GM19328 (cell line): ENCODE results near the gene TH.
"Not testable (repeated sequence)": the region's sequence is repeated elsewhere in the genome, so short reads cannot be mapped to it uniquely, and the experiment has no call there.

Source experiments
- ATAC-seq: cut with Tn5 transposase; IDR thresholded peaks from one replicate; pipeline ENCODE4 v1.9.1; 2021; ENCODE audit warnings: mild to moderate bottlenecking, moderate library complexity; ENCODE audit not compliant: unreplicated experiment

The TH gene

DNA sequence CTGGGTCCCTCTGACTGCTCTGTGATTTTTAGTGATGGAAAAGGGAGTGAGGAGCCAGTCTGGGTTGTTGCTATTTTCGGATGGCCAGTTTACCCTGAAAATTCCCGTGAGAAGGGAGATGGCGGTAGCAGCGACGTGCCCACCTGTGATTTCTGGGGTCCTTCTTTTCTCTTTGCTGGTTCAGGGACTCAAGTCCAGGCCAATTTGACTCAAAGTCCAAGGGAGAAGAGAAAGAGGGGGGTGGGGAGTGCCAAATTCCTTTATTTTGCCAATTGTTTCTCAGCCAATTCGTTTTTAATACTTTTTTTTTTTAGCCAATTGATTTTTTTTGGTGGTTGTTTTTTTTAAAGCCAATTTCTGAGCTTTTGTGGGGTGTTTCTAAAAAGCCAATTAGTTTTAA is 39.4 kb downstream of the TH start:
- ATAC-seq = no peak

DNA sequence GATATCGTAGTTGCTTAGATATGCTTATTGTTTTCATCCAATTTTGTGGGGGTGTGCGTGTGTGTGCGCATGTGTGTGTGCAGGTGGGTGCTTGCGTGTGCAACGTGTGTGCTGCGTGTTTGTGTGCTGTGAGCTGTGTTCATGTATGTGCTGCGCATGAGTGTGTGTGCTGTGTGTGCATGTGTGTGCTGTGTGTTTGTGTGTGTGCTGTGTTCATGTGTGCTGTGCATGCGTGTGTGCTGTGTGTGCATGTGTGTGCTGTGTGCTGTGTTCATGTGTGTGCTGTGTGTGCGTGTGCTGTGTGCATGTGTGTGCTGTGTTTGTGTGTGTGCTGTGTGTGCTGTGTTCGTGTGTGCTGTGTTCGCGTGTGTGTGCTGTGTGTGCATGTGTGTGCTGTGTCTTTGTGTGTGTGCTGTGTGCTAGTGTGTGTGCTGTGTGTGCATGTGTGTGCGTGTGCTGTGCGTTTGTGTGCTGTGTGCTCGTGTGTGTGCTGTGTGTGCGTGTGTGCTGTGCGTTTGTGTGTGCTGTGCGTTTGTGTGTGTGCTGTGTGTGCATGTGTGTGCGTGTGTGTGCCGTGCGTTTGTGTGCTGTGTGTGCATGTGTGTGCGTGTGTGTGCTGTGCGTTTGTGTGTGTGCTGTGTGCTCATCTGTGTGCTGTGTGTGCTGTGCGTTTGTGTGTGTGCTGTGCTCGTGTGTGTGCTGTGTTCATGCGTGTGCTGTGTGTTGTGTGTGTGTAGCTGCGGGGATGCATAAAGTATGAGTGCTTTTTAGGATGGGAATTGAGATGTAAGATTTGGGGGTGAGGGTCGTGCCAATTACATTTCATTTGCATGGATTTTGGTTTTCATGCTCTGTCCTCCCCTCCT is 40.0 kb downstream of the TH start:
- ATAC-seq = no peak

DNA sequence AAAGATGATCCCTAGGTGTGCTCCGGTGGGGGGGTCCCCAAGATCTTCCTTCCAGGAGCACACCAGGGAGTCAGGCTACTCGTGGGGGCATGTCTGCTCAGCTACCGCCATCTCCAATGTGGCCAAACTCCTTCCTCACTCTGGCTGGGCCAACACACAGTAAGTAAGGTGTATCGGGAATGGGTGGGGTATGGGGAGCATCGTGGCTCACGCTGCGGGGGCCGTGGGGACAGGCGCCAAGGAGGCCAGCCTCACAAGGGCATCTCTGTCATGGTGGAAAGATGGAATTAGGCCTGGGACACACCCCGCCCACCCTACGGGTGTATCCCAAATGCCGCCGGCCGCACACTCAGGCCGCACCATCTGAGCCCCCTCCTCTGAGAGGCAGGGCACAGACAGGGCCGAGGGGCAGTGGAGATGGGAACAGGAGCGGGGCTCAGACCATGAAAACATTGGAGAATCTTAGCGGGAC is 40.7 kb downstream of the TH start:
- ATAC-seq = no peak

DNA sequence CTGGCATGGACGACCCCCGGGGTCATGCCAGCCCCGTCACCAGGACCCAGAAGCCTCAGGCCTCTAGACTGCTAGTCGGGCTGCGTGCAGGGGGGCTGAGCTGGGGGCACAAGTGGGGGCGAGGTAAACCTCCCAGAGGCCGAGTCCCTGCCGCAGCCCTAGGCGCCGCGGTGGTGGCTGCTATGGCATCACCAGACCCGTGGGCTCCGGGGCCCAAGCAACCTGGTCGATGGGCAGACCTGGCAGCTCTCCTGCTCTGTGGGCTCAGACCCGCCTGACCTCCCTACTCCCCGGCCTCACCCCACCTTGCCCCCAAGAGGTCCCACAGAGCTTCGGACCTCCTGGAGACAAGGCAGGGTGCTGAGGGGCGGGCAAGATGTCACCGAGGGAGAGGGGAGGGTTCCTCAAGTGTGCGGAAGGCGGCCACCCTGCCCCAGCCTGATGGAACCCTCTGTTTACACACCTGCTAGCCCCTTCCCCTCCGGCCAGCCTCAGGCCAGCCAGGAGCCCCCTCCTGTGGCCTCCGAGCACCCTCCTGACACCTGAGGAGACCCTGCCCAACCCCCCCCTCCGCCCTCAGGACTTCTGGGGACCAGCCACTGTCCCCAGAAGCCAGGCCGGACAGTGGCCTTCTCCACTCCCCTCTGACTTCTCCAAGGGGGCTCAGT is 41.8 kb downstream of the TH start:
- no peak for ATAC-seq

DNA sequence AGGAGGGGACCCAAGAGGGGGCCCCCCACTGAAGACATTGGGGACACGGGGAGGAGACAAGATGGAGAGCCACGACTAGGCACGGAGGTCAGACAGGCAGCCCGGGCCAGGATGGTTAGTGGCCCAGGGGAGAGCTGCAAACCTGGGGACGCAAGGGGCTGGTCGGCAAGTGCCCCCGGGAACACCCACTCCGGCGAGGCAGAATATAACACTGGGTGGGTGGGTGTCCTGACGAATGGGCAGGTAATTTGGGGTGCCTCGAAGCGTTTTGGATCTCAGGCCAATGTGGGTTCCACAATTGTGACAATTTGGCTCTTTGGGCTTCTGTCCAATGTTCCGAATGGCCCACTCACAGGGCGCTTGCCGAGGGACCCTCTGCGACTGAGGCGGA is 42.3 kb downstream of the TH start:
- ATAC-seq = no peak

DNA sequence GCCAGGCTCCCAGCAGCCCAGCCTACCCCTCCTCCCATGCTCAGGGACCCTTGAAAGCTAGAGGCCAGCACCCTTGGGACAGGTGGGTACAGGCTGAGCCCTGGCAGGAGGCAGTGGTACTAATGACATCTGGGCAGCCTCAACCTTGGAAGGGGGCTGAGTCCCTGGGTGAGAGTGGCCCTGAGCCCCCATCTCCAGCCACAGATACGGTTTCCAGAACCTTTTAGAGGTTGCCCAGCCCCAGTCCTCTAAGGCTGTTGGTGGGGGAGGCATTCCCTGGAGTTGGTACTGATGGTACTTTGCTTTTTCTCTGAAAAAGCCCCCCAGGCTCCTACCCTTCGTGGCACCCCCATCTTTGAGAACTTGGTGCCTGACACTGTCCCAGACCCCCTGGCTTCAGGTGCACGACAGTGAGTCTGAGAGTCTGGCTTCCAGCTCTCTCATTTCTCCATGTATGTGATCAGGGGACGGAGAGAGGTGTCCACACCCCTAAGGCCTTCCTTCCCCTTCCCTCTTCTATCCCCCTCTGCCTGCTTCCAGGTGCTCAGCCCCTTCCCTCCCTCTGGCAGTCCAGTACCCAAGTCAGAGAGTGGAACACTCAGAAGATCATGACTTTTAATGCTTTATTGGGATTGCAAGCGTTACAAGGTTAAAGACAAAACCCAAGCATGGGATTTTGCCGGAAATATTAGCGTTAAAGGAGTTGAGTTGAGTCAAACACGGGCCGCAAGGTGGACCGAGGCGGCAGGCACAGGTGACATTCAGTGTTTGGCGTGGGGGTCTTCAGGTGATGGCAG is 42.9 kb downstream of the TH start:
- ATAC-seq = no peak

DNA sequence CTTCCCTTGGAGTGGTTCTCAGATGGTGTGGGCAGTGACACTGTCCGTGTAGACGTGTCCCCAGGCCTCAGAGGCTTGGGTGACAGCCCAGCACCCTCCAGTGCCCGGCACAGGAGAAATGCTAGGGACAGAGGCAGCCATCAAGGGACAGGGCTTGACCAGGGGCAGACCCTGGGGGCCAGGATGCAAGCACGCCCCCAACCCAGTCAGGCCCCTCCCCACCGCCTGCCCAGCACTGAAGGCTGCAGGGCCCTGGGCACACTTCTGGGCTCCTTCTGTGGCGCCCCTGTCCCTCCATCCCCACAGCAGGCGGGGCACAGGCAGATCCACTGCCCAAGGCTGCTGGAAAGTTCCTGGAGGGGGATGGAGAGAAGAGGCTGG is 43.5 kb downstream of the TH start:
- no peak for ATAC-seq

DNA sequence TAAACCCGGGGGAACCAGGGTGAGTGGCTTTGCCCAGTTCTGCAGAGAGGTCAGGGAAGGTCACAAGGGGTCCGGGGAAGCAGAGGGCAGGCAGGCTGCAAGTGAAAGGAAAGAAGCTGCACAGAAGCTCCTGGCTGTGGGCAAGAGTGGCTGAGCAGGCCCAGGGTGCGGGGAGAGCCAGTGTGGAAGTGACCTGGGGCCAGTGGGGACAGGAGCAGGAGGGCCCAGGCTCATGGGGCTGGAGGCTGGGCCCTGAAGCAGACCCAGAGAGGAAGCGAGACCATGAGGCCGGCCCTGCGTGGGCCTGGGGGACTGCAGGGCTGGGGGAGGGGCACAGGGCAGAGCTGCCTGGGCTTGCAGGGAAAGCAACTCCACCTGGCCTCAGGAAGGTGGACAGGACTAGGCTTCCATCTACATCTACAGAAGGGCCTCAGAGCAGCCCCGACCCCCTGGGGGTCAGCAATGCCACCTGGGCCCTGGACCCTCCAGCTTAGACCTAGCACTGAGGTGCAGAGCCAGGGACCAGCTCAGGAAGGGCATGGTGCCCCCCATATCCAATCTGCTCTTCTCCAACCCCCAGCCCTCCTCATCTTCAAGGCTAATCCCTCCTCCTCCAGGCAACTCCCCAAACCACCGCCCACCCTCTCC is 44.0 kb downstream of the TH start:
- no peak for ATAC-seq

DNA sequence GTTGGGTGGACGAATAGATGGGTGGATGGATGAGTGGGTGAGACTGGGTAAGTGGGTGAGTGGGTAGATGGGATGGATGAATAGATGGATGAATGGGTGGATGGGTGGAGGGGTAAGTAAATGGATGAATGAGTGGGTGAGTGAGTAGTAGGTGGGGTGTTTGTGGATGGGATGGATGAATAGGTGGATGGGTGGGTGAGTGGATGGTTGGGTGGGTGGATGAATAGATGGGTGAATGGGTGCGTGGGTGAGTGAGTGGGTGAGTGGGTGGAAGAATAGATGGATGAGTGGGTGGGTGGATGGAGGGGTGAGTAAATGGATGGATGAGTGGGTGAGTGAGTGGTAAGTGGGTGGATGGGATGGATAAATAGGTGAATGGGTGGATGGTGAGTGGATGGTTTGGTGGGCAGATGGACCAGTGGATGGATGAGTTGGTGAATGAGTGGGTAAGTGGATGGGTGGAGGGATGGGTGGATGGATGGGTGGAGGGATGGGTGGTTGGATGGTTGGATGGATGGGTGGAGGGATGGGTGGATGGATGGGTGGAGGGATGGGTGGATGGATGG is 45.0 kb downstream of the TH start:
- ATAC-seq = no peak

DNA sequence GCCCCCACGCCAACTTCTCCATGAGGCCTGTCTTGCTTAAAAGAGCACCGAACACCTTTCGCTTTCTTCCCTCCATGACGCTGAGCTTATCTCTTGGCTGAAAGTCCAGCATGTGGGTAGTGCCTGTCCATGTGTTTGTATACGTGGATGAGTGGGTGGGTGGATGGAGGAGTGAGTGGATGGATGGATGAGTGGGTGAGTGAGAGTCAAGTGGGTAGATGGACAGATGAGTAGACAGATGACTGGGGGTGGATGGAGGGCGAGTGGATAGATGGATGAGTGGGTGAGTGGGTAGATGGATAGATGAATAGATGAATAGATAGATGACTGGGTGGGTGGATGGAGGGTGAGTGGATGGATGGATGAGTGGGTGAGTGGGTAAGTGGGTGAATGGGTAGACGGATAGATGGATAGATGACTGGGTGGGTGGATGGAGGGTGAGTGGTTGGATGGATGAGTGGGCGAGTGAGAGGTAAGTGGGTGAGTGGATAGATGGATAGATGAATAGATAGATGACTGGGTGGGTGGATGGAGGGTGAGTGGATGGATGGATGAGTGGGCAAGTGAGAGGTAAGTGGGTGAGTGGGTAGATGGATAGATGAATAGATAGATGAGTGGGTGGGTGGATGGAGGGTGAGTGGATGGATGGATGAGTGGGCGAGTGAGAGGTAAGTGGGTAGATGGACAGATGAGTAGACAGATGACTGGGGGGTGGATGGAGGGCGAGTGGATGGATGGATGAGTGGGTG is 46.7 kb downstream of the TH start:
- ATAC-seq = not testable (repeated sequence)

DNA sequence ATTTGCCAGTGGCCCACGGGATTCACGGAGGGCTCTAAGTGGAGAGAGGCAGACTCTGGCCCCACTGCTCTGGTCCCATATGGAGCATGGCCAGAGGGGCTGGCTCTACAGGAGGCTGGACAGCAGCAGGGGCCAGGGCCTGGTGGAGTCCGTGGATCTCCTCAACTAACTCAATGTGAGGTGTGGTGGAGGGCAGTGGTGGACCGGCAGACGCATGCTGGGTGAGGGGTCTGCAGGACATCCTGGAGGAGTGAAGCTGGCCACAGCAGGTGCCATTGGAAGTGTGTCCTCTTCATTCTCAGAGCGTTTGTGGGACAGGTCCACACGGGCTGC is 48.0 kb downstream of the TH start:
- no peak for ATAC-seq

DNA sequence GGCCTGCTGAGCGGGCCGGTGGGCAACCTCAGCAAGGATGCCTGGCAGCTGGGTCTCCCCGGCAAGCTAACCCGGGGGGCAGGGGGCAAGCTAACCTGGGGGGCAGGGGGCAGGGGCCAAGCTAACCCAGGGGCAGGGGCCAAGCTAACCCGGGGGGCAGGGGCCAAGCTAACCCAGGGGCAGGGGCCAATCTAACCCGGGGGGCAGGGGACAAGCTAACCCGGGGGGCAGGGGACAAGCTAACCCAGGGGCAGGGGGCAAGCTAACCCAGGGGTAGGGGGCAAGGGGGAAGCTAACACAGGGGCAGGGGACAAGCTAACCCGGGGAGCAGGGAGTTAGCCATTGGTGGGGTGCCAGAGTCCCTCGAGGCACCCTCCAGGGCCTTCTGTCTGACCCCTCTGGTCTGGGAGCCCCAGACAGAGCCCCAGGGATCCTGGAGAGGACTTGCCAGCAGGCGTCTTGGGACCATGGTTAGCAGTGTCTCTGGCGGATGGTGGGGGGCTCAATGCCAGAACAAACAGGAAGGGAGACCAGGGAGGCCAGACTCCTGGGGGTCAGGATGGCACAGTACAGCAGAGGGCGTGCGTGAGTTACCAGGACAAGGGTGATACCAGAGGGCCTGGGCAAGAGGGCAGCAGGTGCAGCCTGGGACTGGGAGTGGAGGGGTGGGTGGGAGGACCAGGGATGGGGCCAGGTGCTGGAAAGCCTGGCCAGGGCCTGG is 48.5 kb downstream of the TH start:
- no peak for ATAC-seq

DNA sequence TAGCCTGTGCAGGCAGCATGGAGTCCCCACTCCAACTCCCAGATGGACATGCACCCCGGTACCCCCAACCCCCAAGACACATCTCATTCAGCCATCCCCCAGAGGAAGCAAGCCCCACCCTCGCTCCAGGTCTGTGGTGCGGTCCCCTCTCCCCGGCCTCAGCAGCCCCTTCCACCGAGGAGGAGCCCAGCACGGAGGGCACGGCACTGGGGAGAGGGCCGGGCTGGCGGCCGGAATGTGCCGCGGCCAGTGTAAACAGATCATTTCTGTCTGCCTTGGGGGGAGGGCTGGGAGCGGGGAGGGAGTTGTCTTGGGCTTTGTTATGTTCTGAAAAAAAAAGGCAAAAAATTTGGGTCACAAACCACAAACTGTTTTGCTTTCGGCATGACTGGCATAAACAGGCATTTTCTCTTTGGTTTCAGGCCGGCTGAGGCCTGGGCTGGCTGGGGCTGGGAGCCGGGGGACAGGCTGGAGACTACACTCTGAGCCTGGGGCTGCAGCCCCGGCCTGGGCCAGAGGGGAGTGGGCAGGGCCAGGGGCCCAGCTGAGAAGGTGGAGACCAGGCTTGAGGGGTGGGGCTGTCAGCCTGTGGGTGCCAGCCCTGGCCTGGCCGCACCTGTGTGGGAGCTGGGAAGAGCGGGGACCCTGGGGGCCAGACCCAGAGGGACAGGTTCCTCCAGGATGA is 49.3 kb downstream of the TH start:
- no peak for ATAC-seq

DNA sequence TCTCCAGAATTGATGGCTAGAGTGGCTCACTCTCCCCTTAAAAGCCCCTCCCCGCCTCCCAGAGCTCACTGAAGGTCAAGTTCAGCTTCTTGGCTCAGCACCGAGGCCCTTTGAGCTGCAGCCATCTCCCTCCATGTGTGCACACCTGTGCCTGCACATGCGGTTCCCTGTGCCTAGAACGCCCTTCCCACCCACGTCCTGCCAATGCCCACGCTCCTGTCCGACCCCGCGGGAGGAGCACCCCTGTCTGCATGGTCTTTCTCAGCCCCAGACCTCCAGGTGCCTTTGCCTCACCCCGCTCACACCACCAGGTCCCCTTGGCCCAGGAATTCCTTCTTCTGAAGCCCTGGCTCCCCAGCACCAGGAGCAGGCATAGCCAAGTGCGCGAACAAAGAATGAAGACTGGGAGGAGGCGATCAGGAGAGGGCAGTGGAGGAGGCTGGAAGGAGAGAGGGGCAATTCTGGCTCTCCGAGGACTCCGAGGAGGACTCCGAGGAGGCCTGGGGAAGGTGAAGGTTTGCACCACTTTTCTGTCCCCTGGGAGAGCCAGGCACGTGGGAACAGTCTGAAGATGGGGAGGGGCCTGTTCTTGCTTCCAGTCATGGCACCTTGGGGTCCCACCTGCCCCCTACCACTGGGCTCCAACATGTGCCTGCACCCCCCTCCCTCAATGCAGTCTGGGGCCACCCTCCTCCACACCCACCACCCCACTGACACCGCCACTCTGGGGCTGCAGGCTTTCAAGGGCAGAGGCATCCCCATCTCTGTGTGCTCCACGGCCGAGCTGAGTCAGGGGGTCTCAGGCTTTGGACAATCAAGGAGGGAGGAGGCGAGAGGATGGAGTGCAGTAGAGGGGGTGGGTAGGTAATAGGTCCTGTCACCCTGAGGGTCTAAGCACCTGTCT is 50.1 kb downstream of the TH start:
- ATAC-seq = no peak

DNA sequence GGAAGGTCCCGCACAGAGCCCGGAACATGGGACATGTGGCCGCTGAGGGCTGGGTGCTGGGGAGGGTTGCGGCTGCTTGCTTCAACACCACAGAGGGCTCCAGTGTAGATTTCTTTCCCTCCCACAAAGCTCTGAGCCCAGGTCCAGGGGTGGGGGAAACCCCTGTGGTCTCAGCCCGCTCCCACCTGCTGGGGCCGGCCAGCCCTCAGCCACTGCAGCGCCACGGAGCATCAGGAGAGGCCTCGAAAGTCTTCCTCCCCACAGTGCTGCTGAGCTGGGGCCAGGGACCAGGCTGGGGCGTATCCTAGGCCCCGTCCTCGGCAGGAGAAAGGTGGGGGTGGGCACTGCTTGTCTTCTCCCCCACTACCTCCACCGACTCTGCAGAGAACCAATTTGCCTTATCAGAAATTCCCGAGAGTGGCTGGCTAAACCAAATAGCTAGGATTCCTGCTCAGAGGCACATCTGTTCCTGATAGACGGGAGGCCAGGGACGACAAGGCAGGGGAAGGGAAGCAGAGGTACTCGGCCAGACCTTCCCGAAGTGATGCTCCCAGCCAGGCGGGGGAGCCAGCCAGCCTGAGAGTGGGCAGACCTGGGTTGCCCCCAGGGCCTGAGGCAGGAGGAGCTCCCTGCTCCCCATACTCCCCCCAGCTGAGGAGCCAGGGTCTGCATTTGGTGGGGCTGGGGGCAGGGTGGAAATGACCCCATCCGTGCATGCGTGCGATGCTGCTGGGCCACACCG is 51.1 kb downstream of the TH start:
- ATAC-seq = no peak

DNA sequence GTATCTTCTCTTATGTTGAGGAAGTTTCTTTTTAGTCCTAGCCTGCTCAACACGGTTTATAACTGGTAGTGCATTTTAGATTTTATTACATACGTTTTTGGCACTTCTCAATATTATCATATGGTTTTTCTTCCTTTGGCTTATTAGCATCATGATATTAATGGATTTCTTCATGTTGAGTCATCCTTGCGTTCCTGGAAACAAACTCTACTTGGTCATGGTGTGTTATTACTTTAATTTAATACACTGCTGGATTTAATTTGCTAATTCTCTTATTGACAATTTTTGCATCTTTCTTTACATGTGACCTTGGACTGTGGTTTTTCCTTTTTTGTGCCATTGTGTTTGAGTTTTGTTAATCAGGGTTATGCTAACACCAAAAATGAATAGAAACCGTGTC is 52.9 kb downstream of the TH start:
- ATAC-seq = no peak

DNA sequence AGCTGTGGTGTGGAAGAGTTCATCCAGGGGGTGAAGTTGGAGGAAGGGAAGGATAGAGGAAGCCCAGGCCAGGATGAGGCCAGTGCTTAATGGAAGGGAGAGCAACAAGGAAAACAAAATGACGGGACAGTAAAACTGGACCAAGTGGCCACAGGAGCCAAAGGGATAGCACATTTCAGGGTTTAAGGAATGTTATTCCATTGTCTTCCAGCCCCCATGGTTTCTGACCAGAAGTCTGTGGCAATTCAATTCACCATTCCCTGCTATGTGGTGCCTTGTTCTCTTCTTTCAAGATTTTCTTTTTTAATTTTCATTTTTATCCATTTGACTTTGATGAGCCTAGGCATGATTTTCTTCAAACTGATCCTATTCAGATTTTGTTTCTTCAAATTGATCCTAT is 54.9 kb downstream of the TH start:
- no peak for ATAC-seq
